ENCODE results near the gene ARHGAP45.

The ARHGAP45 gene

DNA sequence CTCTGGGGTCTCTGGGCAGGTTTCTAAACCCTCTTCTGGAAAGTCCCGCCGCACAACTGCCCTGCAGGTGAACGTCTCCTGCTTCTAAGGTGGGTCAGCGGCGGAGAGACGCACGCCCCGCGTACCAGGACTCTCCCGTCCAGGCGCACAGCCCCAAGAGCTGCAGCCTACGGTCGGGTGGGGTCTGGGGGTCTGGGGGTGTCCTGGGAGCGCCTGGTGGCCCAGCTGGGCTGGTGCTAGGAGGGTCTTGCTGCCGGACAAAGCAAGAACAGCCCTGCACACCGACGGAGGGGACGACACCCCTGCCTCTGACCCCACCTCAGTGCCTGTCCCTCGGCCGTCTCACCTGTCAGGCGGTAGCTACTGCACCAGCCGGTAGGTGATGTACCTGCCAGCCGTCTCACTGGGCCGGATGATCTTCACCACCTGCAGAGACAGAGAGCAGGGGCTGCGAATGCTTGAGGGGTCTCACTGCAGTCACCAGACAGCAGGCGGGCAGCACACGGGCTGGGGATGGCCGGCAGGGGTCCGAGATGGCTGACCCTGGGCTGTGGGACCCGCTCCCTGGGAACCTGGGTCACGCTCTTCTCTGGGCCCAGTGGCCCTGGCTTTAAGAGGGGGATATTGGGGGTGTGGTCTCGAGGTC is 22.3 kb downstream of the ARHGAP45 start:
- no peak for DNase-seq

- DNase-seq = no peak
These were observed 22.9 kb downstream of the ARHGAP45 start for GRCh38 chr19:1089891-1090290.

GRCh38 chr19:1090731-1091543 is 24.0 kb downstream of the ARHGAP45 start:
- no peak for DNase-seq

DNA sequence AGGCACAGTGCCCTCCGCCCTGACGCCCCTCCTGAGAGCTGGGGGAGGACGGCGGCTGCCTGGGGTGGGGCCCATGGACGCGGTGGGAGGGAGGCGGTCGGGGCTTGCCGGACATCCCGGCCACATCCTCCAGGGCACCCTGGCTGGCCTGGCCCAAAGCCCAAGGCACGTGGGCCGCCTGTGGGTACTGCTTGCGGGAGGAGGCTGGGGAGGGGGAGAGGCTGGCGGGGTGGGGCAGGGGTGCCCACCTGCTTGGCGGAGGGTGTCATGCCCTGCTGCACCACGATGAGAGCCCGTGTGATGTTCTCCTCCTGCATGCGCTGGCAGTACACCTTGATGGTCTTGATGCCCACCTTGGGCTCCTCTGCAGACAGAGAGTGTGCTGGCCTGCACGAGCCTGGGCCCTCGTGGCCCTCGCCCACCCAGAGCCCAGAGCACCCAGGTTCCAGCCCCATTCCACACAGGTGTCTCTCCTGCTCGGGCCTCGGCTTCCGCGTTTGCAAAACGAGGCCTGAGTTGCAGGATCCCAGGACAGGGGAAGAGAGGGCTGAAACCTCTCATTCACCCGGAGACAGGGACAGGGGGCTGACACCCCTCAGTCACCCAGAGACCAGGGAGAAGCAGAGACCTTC is 24.7 kb downstream of the ARHGAP45 start:
- DNase-seq = no peak

DNA sequence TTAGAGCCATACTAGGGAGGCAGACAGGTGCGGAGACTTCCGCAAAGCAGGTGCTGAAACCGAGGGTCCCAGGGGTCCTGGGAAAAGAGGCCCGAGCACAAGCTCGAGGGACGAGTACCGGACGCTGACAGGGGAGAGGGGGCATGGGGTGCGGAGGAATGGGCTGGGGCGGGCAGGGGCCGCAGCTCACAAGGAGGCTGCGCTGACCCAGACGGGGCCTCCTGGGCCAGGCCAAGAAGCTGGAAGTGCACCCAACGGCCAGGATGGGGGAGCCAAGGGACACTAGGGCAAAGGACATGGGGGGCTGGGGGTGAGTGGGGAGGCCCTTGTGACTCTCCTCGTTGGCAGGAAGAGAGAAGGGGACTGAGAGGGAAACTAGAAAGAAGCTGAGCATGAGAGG is 26.4 kb downstream of the ARHGAP45 start:
- DNase-seq = no peak

- no peak for DNase-seq
These were observed 27.0 kb downstream of the ARHGAP45 start for GRCh38 chr19:1093811-1094553.

DNA sequence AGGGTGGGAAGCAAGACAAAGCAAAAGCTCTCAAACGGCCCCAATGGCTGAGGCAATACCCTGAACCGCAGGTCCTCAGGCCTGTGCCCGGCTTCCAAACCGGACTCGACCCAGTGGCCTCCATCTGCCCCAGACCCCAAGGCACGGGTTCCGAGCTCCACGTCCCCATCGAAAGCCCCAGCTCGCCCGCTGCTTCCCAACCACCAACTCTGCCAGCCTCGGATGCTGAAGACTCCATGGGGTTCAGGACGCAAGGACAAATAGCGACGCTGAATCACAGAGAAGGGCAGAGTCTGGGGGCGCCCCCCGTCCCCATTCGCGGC is 27.6 kb downstream of the ARHGAP45 start:
- DNase-seq = no peak

DNA sequence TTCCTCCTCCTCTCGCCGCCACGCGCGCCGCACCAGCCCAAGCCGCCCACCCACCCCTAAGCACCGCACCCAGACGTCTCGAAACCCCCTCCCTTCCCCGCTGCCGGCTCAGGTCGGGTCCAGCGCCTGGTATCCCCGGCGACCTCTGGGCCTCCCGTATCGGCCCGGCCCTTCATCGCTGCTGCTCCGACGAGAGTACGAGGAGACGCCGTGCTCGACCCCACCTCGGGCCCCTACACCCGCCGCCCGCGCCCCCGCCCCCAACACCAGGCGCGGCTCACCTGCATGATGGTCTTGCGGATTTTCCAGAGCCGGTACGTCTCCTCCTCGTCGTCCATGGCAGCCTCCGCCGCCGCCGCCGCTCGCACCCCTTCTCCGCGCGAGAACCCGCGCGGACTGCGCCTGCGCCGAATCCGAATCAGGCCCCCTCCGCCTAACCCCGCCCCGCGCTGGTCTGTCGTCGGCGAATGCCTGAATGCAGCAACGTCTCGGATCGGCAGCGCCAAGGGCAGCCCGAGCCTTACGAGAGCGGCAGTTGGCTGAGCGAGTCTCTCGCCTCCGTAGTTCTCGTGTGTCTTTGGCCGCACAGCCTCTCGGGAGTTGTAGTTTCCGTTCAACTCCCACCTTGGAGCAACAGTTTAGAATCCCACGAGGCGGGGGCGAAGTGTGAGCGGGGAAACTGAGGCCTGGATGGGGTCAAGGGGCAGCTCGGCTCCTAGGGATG is 28.2 kb downstream of the ARHGAP45 start, which contains the start of gene POLR2E:
Gene POLR2E, minus strand, starts transcription at position 398 of the 724 bp plus-strand sequence. Its CDS starts 60 bp downstream, at position 338.
- peak; percentile 97 for DNase-seq

GRCh38 chr19:1097810-1098176 is 30.8 kb downstream of the ARHGAP45 start:
- no peak for DNase-seq

- no peak for DNase-seq
These were observed 31.4 kb downstream of the ARHGAP45 start for GRCh38 chr19:1098177-1099051.

DNA sequence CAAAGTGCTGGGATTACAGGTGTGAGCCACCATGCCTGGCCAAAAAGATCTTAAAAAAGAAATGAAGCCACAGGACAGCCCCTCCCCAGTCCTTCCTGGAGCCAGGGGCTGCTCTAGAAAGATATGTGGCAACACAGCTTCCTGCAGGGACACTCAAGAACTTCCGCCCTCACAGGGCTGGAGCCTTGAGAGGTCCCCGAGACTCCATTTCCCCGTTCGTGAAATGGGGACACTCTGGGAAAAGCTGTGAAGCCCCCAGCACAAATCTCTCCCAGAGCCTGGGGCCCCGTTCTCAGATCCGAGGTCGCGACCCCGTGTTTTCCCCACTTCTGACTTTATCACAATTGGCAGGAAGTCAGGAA is 34.4 kb downstream of the ARHGAP45 start:
- DNase-seq = no peak

GRCh38 chr19:1102407-1103131 is 35.6 kb downstream of the ARHGAP45 start:
- DNase-seq = no peak

GRCh38 chr19:1103132-1103707 is 36.3 kb downstream of the ARHGAP45 start:
- DNase-seq = no peak

DNA sequence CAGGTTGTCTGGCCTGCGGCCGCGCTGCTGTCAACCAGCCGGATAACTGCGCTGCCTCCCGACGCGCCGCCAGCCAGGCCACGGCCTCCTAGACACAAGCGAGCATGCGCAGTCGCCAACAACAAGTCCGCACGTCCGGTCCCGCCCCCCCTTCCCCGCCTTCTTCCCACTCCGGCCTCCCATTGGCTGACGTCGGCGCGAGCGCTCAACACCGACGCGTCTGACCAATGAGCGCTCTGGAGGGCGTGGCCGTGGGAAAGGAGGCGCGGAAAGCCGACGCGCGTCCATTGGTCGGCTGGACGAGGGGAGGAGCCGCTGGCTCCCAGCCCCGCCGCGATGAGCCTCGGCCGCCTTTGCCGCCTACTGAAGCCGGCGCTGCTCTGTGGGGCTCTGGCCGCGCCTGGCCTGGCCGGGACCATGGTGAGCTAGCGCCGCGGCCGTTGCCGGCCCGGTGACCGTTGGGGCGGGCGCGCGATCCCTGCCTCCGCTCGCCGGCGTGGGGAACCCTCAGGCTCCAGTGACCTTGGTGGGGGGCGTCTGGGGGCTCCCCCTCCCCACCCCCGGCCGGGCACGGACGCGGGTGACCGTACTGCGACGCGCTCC is 36.8 kb downstream of the ARHGAP45 start, which contains the start of gene GPX4:
Gene GPX4, plus strand, starts transcription at position 287 of the 603 bp plus-strand sequence. Its CDS starts 50 bp downstream, at position 337.
- DNase-seq = peak; percentile 99

GRCh38 chr19:1104311-1105007 is 37.5 kb downstream of the ARHGAP45 start:
- DNase-seq = peak; percentile 75

GRCh38 chr19:1105008-1105872 is 38.3 kb downstream of the ARHGAP45 start:
- no peak for DNase-seq

DNA sequence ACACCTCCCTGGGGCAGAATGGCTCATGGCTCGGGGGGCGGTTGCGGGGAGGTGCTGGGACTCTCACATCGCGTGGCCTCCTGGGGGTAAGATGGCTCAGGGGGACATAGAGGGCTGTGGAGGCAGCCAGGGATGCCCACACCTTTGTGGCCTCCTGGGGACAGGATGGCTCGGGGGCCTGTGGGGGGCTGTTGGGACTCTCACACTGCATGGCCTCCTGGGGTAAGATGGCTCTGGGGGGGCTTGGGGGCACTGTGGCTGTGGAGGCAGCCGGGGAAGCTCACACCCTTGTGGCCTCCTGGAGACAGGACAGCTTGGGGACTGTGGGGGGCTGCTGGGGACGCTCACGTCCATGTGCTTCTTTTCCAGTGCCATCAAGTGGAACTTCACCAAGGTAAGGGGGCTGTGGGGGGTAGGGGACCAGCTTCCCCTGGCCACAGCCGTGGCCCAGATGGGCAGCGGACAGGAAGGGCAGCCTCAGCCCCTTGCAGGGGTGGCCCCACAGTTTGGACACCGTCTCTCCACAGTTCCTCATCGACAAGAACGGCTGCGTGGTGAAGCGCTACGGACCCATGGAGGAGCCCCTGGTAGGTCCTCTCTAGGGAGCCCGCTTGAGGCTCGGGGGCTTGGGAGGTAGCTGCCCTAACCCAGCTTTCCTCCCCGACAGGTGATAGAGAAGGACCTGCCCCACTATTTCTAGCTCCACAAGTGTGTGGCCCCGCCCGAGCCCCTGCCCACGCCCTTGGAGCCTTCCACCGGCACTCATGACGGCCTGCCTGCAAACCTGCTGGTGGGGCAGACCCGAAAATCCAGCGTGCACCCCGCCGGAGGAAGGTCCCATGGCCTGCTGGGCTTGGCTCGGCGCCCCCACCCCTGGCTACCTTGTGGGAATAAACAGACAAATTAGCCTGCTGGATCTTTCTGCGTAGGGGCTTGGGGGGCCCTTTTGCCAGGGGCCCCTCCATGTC is 39.2 kb downstream of the ARHGAP45 start:
- no peak for DNase-seq

All from COR-L47 (cell line).